SIG-M5 treated with dmso at 0.1 percent for 504 hours (cell line): ENCODE measurements around the gene TMEM267.
"Not testable (repeated sequence)": the region's sequence is repeated elsewhere in the genome, so short reads cannot be mapped to it uniquely, and the experiment has no call there.

Experiments used
- DNase-seq: peaks from one replicate; lab custom pipeline; 2025; ENCODE audit not compliant: unreplicated experiment; lab: John Stamatoyannopoulos, UW

Gene TMEM267

GRCh38 chr5:43483298-43484105, at the start of gene TMEM267:
Gene TMEM267, minus strand, starts transcription at chr5:43483865. Its CDS starts 29,896 bp downstream, at chr5:43453969.
- DNase-seq, result peak; percentile 92

- no peak for DNase-seq
Measured at GRCh38 chr5:43530648-43531047, 47.0 kb upstream of the TMEM267 start.

- no peak for DNase-seq
Measured at GRCh38 chr5:43523662-43524072, 40.0 kb upstream of the TMEM267 start.

- DNase-seq, result no peak
Measured at GRCh38 chr5:43520615-43521014, 37.0 kb upstream of the TMEM267 start.

- DNase-seq, result no peak
Measured at GRCh38 chr5:43515678-43516048, 32.0 kb upstream of the TMEM267 start.

DNA sequence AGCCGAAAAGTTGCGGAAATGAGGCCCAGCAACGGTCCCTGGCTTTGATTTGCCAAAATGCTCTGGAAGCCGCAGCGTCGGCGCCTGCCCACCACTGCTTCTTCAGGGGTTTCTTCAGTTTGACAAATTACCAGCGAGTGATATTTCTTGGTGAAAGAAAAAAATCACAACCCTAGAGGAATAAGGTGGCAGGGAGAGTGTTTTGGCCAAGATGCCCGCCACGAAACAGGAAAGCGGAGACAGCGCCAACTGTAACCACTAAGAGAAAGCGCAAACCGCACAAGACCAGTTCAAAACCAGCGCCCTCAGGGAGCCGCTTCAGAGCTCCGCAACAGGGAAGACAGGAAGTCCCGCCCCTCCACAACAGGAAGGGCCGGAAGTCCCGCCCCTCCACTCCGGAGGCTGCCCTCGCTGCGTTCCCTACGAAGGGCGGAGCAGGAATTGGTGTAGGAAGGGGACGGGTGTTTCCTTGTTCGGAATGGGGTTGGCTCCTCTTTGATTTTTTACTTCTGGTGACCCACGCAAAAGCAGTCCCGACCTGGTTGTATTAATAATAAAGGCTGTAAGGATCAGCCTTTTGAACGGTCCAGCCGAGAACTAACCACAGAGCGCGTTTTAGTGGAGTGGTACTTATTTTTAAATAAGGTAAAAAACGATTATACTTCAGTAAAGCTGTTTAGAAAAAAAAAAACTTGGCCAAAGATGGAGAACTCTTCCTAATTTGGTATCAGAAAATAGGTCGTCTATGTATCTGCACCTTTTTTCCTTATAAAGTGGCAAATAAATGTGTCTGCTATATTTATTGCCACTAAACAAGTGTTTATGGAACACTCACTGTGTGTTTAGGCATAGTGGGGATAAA, 31.4 kb upstream of the TMEM267 start, which contains the start of gene C5orf34:
TSS of gene C5orf34 (minus strand) at position 333 of the 862 bp plus-strand sequence. CDS start 5,809 bp downstream, outside the sequence.
- peak; percentile 97 for DNase-seq

- DNase-seq, result peak; percentile 53
Measured at GRCh38 chr5:43514471-43514815, 30.8 kb upstream of the TMEM267 start.

GRCh38 chr5:43514025-43514424, 30.4 kb upstream of the TMEM267 start:
- no peak for DNase-seq

GRCh38 chr5:43511062-43511461, 27.4 kb upstream of the TMEM267 start:
- DNase-seq, result not testable (repeated sequence)

DNA sequence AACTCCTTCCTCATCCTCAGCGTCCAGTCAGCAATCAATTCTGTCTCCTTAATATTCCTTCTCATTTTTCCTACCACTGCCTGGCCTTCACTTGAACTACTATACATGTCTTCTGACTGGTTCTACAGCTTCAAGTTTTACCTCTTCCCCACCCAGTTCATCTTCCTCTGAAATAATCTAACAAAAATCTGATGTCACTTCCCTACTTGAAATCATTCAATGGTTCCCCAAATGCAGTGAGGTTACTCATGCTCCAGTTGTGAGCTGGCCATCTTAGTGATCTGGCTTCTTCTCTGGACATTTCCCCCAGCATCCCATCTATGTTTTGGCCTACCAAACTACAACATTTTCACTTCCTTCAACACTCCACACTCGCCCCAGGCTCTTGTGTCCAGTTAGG, 14.9 kb upstream of the TMEM267 start:
- no peak for DNase-seq

GRCh38 chr5:43497311-43498104, 13.8 kb upstream of the TMEM267 start:
- DNase-seq, result no peak

GRCh38 chr5:43491326-43491725, 7.7 kb upstream of the TMEM267 start:
- no peak for DNase-seq

GRCh38 chr5:43486353-43486752, 2.7 kb upstream of the TMEM267 start:
- DNase-seq, result no peak

GRCh38 chr5:43485406-43485805, 1.7 kb upstream of the TMEM267 start:
- DNase-seq, result peak; percentile 95

DNA sequence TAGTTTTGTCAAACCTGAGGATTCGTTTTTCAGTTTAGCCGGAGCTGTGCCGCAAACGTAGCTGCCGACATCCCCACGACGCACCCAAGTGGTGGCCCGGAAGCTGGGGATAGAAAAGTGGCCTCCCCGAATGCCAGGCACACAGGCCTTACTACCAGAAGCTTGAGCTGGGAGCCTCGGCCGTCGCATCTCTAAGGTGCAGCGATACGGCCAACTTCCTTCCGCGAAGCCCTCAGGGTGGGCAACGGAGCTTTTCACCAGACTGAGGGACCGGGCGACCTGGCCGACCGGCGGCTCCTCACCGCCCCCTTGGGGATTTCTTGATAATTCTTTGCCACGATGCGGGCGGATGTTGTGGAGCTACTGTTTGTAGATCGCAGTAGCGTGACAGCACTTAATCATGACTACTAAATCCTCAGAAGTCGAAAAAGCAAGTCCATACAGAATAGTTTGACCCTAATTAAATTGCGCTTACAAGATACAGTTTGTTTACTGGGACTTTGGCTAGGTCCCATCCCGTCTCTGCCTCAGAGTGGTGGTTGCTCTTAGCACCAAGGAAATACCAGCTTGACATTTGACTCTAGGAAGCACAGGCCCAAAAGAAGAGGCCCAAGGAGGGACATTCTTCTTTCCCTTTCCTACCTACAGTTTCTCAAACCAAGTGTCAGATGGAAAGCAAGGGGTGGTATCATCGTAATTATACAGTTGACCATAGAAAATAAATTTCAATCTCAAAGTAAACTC, 613 bp upstream of the TMEM267 start:
- peak; percentile 85 for DNase-seq

DNA sequence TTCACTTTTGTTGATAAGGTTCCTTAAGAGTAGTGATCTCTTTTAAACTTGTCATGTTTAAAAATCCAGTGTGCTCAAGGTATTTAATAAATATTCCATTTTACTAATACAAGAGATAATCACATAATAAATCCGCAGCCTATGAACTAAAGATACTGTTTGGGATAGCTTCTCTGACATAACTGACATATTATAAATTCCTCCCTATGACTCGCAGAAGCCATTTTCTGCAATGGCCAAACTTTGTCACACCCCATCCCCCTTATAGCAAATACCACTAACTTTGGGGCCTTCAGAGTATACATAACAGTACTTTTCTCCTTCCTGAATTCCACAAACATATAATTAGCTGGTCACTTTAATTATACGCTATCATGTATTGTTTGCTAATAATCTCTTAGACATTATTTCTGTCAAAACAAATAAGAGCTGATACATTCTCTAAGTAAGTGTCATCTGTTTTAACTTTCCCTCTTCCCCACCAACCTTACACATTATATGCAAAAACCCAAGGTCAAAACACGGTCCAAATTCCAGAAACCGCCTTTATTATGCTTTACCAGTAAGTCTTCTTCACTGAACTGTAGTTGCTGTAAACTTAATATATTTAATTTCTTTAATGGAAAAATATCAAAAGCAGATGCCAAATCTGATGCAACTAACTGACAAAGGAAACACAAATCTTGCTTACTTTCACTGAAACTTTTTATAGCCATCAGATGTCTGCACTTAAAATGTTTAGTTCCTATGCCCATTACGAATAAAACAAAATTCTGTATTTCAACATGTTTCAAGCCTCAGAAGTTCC, 971 bp downstream of the TMEM267 start:
- DNase-seq, result peak; percentile 7

DNA sequence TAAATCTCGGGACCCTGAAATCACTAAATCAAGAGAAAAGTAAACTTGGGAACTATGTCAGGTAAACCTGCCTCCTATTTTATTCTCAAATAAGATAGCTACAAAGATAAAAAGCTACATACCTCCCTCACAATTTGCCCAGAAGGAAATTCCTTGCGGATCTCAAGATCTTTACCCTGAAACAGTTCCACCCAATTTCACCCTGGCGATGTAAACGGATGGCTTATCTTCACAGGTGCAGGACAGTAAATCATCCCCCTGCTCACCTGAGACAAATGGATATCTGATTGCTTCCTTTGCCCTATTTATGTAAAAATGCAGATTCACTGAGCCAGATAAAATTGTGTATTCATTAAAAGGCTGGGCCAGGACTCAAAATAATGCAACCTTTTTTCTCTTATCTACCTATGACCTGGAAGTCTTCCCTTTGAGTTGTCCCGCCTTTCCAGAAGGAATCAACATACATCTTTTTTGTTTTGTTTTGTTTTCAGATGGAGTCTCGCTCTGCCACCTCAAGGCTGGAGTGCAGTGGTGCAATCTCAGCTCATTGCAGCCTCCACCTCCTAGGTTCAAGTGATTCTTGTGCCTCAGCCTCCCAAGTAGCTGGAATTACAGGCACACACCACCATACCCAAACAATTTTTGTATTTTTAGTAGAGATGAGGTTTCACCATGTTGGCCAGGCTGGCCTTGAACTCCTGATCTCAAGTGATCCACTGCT, 13.8 kb downstream of the TMEM267 start:
- DNase-seq, result no peak

GRCh38 chr5:43467100-43467499, 16.6 kb downstream of the TMEM267 start:
- DNase-seq, result no peak

GRCh38 chr5:43465455-43465854, 18.2 kb downstream of the TMEM267 start:
- not testable (repeated sequence) for DNase-seq
